ENCODE measurements around the gene NHSL1.
"Not testable (repeated sequence)": the region's sequence is repeated elsewhere in the genome, so short reads cannot be mapped to it uniquely, and the experiment has no call there.

Gene NHSL1

DNA sequence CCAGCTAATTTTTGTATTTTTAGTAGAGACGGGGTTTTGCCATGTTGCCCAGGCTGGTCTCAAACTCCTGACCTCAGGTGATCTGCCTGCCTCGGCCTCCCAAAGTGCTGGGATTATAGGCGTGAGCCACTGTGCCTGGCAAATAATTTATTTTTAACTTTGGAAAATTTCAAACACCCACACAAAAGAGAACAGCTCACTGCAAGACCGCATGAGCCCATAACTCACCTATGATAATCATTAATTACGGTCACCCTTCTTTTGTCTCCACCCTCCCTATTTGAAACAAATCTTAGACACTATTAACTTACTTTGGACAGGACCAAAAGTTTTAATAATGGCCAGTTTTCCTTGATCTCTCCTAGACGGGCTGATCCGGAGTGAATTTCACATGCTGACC is 74.0 kb downstream of the NHSL1 start:
- DNase-seq, result not testable (repeated sequence)

DNA sequence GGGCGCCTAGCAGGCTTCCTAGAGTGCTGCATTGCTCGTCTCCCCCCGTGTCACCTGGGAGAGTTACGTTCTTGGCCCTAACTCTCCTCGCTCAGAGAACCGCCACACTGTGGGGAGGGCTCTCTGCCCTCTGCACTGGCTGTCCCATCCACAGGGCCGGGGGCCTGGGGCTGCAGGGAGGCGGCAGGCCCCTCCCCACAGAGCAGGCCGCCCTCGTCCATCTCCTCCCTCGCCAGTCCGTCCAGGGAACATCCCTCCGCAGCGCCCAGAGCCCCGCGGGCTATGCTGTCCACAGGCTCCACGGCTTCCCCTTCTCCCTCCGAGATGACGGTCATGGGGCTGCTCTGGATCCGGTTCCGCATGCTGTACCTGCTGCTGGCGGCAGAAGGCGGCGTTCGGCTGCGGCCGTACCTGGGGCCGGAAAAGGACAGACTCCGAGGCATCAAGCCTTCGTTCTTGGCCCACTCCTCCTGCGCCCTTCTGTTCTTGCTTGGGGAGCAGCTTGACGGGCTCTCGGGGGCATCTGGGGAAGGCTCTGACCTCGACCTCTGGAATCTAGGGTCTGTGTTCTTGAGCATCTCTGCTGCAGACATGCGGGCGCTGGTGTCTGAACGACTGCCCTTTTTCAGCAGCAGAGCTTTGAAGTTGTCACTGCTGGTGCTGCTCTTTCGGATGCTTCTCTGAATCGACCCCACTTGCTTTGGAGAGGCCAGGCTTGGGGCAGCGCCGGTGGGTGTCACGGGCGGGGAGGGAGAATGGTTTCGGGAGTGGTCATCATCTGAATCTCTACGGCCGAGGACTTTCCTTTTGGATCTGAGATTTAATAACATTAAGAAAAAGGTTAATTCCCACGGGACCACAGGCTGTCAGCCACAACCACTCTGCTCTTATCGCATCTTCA is 75.0 kb downstream of the NHSL1 start:
- no peak for DNase-seq

DNA sequence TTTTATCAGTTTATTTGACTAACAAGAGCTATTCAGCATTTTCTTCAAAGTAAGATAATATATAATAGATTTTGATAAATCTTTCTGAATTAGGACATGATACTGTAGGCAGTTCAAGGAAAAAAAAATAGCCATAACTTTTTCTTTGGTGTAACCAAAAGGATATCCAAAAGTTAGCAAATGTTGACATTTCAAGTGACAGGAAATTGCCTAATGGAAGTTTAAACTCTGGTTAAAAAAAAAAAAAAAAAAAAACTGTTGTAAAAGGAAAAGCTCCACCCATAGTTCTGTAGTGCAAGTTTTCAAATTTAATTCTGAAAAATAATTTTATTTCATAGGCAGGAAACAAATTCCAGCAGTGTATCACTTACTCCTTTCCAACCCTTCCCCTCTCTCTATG is 76.4 kb downstream of the NHSL1 start:
- DNase-seq, result peak in 1 of 2 donors; percentile 63

DNA sequence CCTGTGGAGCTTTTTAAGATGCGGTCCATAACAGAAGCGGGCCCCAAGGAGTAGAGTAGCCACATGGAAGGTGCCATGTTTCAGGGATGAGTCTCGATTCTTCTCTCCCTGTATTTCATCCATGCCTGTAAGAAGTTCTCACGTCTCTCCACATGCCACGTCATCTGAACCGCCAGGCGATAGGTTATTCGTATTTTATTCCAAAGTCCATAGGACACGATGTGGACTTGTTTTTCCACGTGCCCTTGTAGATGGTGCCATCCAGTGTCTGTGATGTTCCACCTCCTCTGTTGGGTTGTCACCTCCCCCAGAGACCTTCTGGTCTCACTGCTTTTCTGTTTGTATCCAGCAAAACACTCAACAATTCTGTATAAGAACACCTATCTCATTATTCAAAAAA is 77.7 kb downstream of the NHSL1 start:
- no peak for DNase-seq

DNA sequence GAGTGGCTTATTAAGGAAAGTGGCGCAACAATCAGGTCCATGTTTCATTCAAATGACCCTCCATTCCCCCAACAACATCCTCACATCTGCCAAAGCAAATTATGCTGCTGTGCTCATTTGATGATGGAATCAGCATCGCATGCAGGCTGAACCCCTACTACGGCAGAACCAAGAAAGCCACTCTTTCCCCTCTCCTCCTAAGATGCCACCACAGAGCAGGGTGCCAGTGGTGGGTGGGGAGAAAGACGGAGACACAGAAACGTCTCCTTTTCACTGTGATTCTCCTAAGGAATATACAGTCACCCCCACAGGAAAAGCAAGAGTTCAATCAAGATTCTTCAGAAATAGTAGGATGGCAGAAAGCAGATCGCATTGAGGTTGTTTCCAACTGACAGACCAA is 78.2 kb downstream of the NHSL1 start:
- DNase-seq, result no peak

DNA sequence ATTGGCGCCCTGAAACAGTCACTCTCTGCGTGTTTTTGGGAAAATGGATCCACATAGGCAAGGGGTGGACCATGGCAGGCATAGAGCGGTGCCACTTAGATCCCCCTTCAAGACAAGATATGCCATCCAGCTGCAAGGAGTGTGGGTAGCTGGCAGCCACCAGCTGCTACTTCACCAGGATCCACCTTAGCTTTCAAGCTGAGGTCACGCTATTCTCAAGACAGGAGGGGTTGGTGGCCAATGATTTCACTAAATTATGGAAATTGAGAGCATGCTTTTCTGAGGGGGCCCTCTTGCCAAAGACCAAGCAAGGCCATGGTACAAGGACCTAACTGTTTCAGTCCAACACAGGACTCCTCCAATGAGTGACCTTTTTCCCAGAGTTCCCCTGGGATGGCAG is 78.9 kb downstream of the NHSL1 start:
- DNase-seq, result no peak

DNA sequence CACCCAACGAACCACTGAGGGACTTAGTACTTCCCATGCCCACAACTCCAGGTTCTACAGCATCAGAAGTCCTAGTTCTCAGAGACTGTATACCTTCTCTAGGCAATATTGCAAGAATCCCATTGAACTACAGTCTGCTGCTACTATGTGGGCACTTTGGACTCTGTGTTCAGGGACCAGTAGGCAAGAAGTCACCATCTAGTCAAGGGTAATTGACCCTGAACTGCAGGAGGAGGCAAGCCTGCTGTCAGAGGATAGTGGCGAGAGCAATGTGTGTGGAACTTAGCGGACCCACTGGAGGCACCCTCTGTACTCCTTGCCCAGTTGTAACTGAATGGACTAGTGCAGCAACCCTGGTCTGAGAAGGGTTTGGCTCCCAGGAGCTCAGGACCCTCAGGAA is 79.5 kb downstream of the NHSL1 start:
- no peak for DNase-seq

DNA sequence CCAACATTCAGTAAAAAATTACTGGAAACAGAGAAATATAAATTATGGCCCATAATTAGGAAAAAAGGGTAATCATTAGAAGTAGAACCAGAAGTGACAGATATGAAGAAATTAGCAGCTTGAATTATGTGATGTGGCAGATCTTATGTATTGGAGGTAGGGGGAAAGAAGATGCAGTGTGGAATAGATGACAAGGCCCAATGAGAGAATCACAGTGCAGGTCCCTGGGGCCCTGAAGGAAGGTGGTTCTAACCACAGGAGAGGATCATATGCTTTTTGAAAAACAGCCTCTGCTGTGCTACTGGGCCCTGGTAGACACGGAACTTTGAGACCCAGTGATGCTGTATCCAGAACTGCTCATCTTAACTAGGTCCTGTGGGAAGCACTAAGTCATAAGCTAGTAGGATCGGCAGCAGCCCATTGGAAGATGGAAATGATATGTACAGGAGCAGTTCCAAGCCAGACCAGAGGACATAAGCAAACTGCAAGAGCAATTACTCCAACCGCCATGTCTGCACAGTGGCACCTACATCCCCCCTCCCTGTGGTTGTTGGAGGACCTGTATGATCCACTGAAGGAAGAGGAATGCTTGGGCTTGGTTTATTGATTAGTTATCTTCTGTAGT is 81.1 kb downstream of the NHSL1 start:
- DNase-seq, result no peak

DNA sequence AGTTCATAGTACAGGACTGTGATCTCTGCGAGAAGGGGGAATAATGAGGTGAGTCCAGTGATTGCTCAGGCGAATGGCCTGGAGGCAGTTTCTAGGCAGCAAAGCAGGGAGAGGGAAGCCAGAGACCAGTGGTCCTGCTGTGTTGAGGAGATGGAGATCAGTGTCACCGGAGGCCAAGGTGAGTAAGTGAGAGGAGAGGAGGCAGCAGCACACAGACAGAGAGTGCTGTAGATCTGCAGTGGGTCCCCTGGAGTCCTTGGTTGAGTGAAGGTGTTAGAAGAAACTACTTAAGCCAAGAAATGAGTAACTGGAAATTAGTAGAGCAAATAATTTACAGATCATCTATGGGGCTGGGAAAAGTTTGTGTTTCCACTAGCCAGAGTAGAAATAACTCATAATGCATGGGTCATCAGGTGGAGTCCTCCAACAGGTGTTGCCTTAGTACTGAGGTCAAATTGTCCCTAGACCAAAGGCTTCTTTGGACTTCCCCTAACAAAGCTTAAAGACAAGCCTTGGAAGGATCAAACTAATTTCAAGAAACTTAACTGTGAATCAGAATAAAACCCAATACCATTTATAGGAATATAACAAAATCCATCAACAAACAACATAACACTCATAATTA is 81.7 kb downstream of the NHSL1 start:
- no peak for DNase-seq

DNA sequence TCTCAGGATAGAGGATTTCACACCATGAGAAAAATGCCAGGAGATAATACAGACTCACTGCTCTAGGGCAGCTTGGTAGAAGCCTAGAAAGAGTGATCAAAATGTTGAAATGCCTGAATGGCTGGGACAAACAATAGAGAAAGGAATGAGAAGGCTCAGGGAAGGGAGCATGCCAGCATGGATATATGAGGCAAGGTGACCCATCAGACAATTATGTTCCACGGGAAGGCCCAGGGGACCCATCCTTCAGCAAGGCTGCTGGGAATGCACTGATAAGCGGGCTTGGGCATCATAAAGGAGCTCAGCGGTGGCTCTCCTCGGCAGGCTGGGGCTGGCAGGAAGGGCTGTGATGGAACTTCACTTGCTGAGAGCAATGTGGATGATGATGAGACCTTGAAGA is 83.1 kb downstream of the NHSL1 start:
- no peak for DNase-seq

DNA sequence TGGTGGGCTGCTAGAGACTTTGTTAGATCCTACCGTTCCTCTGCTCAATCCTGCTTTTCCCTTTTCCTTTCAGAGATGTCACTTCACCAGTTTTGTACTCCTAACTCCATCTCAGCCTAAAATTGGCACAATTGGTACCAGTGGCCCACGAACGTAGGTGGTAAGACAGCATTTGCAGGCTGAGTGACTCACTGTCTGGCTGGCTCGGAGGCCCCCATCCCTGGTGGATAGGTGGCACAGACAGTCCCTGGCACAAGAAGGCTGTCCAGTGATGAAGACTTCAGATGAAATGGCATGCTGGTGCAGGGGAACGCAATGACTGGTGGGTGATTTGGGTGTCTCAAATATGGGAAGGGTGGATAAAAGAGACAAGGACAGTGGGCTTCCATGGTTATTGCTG is 84.2 kb downstream of the NHSL1 start:
- no peak for DNase-seq

DNA sequence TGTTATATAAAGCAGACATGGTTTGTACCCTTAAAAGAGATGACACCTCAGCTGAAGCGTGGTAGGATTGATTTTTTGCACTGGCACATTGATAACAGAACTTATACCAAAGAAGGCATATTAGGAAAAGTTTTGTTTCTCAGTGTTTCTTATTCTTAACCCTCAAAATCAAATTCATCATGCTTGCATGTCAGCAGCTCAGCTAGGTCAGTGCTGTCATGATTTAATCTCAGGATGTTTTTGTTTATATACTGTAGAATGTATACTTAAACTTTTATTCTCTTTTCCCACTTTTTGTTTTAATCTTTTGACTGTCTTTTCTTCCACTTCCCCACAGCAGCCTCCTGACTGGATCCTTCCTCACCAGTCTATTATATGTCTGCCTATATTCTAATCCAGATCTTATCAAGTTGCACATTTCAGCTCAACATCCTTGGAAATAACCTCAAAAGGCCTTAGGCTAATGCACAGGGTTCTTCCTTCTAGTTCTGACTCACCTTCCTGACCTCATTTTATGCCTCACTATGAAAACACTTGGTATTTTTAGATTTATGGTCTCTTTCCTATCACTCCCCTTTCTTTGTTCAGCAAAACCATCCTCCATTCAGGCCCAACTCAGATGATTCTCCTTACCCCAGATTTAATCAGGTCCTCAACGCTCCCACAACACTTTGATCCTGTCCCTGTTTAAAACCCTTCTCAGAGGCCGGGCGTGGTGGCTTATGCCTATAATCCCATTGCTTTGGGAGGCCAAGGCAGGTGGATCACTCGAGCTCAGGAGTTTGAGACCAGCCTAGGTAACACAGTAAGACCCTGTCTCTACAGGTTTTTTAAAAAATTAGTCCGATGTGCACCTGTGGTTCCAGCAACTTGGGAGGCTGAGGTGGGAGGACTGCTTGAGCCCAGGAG is 88.1 kb downstream of the NHSL1 start:
- no peak for DNase-seq

DNA sequence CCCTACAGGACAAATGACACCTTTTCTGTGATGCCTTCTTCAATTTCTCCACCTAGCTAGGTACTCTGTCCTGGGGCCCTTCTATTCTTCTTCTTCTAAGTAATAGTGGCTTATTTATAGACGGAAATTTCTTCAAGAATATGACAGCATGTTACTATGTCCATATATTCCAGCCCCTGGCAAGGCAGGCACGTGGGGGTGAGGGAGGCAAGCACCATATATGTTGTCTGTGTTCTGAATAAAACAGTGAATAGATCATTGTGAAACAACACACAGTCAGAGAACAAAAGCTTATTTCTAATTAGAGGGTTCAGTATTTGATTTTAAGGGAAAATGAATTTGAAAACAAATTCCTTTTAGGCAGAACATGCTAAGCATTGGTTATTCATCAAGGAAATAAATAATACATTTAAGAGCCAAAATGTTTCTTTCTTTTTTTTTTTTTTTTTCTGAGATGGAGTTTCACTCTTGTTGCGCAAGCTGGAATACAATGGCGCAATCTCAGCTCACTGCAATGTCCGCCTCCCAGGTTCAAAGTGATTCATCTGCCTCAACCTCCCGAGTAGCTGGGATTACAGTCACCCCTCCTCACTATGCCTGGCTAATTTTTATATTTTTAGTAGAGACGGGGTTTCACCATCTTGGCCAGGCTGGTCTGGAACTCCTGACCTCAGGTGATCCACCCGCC is 89.1 kb downstream of the NHSL1 start:
- DNase-seq, result peak; percentile 46 to 57

DNA sequence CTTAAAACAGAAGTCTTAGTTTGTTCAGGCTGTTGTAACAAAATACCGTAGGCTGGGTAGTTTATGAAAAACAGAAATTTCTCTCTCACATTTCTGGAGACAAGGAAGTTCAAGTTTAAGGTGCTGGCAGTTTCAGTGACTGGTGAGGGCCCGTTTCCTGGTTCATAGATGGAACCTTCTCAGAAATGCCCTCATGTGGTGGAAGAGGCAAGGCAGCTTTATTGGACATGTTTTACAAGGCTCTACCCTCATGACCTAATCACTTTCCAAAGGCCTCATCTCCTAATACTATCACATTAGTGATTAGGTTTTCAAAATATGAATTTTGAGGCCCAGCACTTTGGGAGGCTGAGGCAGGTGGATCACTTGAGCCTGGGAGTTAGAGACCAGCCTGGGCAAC is 92.9 kb downstream of the NHSL1 start:
- peak; percentile 30 to 31 for DNase-seq

DNA sequence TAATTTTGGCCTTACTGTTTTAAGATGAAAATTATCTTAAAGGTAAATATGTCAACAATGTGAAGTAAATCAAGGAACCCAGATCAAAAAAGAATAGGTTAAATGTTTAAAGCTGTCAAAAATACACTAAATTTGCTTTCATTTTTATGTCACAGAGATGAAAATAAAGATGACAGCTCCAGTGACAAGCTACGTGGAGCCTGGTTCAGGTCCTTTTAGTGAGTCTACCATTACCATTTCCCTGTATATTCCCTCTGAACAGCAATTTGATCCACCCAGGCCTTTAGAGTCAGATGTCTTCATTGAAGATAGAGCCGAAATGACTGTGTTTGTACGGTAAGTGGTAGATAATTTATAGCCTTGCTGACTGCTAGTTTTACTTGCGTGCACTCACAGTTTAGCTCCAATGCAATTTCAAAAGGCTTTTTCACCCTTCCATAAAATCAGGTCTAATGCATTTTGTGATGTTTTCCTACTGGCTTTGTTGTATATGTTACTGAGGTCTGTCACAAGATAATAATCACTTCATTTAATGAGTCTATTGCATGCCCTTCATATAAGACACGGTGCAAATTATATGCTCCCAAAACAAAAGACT is 93.4 kb downstream of the NHSL1 start:
- DNase-seq, result no peak

DNA sequence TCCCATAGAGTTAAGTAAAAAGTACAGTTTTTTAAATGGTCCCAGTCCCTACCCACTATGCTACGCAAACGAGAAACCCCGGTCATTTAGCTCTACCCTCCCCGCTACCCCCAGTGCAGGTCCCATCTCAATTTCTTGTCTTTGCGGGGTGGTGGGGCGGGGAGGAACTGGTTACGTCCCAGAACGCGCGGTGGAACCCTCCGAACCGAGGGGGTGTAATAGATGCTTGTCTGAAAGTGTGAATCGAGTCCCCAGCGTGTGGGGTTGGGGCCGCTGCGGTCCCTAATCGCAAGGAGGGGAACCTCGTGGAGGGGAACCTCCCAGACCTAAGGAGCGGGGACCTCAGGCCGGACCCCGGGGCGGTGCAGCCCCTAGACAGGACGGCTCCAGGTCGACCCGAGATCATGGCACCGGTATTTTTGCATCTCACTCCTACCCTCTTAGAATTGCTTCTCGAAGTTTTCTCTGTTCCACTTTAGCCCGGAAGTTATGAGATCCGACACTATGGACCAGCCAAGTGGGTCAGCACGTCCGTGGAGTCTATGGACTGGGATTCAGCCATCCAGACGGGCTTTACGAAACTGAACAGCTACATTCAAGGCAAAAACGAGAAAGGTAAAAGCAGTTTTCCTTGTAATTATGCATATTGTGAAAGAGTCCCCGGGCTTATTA is 94.5 kb downstream of the NHSL1 start:
- DNase-seq, result no peak

DNA sequence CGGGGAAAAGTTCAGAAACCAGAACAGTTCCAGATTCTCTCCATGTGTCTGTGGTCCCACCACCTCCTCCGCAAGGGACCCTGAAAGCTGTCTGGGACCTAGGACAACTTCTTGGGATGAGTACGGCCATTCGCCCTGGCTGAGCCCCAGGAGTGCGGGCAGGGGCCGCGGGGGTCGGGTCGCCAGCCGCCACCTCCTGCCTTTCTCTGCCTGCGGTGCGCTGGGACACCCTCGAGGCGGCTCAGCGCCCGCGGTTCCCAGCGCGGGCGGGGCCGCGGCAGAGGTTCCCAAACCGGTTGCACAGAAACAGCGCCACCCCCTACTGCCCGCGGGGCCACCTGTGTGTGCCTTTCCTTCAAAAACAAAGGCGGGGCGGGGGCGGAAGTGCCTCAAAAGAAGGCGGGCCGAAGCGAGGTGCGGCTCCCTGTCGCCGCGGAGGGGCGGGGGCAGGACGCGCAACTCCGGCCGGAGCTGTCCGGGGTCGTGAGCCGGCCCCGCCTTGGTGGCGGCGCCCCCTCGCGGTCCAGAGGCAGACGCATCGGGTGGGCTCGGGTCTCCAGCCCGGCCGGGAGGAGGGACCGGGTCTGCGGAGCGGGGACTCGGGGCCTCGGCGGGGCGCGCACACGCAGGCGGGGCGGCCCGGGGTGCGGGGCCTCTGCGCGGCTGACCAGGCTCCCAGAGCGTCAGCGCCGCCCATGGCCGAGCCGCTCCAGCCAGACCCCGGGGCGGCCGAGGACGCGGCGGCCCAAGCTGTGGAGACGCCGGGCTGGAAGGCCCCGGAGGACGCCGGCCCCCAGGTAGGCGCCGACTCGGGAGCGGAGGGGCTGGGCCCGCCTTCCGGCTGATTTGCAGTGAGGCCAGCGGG is 95.3 kb downstream of the NHSL1 start, which contains the start of gene HEBP2:
HEBP2 (plus strand) TSS at position 423 of the 865 bp plus-strand sequence; CDS start at position 696, 273 bp downstream.
- peak; percentile 64 for DNase-seq

DNA sequence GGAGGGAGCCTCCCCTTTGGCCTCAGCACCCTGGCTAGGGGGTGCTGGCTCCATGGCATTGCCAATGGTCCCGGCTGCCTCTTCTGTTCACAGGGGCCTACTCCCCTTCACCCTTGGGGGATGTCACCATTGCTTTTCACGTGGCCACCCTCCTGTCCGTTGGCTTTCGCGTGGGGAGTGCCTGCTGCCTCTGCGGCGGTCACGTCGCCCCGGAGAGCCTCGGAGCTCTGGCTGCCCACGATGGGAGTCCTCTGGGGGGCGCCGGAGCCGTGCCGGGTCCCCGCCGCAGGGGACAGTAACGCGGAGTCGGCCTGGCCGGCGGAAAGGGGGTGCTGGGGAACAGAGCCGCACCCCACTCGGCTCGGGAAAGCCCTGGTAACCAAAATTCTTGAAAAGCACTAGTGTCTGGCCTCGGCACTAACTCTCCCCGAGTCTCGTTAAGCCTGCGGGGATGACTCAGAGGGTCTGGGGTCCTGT is 95.9 kb downstream of the NHSL1 start:
- DNase-seq, result peak in 1 of 2 donors; percentile 20

DNA sequence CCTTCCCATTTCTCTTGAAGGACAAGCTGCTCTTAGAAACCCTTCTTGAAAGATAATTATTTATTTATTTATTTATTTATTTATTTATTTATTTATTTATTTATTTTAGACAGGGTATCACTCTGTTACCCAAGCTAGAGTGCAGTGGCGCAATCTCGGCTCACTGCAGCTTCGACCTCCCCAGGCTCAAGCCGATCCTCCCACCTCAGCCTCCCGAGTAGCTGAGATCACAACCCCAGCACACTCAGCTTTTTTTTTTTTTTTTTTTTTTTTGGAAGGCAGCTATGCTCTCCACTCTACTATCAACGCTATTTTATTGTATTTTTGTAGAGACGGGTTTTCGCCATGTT is 96.5 kb downstream of the NHSL1 start:
- DNase-seq, result no peak
